Endothelial cell of umbilical vein (primary cell): ENCODE data around the gene ARSJ.

Experiments used
- EZH2 ChIP-seq: IDR thresholded peaks from 2 replicates; pipeline ENCODE4 v1.6.1; 2012; ENCODE audit warnings: borderline replicate concordance, low read depth, mild to moderate bottlenecking, moderate library complexity, low read length, inconsistent platforms; ENCODE audit not compliant: severe bottlenecking
- JUN ChIP-seq: IDR thresholded peaks from 2 replicates; pipeline ENCODE4 v1.6.1; 2011; ENCODE audit warnings: borderline replicate concordance, low read depth; ENCODE audit not compliant: insufficient read length, insufficient read depth
- MAX ChIP-seq: IDR thresholded peaks from 2 replicates; pipeline ENCODE4 v1.6.1; 2011; ENCODE audit not compliant: insufficient read depth, insufficient read length
- POLR2A ChIP-seq: IDR thresholded peaks from 2 replicates; pipeline ENCODE4 v1.6.1; 2012; ENCODE audit warnings: low read depth, mild to moderate bottlenecking, control low read depth, low read length
- POLR2AphosphoS5 ChIP-seq: IDR thresholded peaks from 2 replicates; pipeline ENCODE4 v1.6.1; 2012; ENCODE audit warnings: low read depth, mild to moderate bottlenecking, control low read depth, low read length, moderate library complexity; ENCODE audit not compliant: insufficient read depth
- TF ChIP-seq, protein P1 (sequence below), 2 donors: IDR thresholded peaks; 1 replicate in 1 of 2; 2 replicates in 1 of 2; pipeline ENCODE4 v1.5.1; 2011; ENCODE audit warnings: low read length in 2 of 2, mild to moderate bottlenecking in 2 of 2, moderate library complexity in 2 of 2, control low read depth in 1 of 2, inconsistent platforms in 1 of 2, low read depth in 1 of 2; ENCODE audit not compliant: insufficient read depth in 1 of 2; ENCODE audit errors: extremely low read depth in 1 of 2

DNA sequence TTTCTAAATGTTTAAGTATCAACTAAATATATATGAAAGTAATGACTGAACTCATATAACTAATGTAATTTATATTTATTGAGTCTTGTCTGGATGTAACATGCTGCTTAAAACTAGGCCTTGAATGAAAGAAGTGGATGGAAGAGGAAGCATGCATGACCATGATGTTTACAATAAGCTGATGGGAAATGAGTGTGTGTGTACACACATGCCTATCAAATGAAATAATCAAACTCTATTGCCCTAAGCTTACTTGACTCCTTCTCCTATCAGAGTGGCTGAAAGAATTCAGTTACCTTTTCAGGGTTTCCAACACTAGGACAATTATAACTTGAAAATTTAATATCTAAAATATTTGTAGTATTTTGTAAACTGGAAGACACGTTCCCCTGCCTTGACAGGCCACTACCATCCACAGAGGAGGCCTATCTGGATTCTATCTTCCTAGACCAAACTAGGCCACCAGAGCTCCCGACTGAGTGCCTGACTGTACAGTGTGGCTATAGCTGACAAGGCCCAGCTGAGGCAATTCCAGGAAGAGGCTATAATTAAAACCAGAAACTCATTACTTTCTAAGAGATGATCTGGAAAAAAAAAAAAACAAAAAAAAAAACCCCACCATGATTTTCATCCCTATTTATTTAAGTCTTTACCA lies 7.6 kb downstream of the ARSJ start:
- peak; percentile 39 for TF ChIP-seq MAX
- no peak for TF ChIP-seq POLR2A
- TF ChIP-seq, protein P1, sequence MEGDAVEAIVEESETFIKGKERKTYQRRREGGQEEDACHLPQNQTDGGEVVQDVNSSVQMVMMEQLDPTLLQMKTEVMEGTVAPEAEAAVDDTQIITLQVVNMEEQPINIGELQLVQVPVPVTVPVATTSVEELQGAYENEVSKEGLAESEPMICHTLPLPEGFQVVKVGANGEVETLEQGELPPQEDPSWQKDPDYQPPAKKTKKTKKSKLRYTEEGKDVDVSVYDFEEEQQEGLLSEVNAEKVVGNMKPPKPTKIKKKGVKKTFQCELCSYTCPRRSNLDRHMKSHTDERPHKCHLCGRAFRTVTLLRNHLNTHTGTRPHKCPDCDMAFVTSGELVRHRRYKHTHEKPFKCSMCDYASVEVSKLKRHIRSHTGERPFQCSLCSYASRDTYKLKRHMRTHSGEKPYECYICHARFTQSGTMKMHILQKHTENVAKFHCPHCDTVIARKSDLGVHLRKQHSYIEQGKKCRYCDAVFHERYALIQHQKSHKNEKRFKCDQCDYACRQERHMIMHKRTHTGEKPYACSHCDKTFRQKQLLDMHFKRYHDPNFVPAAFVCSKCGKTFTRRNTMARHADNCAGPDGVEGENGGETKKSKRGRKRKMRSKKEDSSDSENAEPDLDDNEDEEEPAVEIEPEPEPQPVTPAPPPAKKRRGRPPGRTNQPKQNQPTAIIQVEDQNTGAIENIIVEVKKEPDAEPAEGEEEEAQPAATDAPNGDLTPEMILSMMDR (IDR thresholded peaks at IDR 0.05; ENCODE audit: extremely low read depth in 1 of 2, insufficient read depth in 1 of 2, low read depth in 1 of 2, low read length in 2 of 2): no peak
- no peak for TF ChIP-seq EZH2
- peak; percentile 77 for TF ChIP-seq JUN
- peak; percentile 50 for TF ChIP-seq POLR2AphosphoS5
